NCI-H345 (cell line): Measurements from ENCODE around the gene ARID3A.
A peak's percentile ranks its signal among the peaks of the same experiment; 100 is the strongest.

Experiments used
- DNase-seq: peaks from one replicate; lab custom pipeline; 2025; lab: John Stamatoyannopoulos, UW

ARID3A gene

DNA sequence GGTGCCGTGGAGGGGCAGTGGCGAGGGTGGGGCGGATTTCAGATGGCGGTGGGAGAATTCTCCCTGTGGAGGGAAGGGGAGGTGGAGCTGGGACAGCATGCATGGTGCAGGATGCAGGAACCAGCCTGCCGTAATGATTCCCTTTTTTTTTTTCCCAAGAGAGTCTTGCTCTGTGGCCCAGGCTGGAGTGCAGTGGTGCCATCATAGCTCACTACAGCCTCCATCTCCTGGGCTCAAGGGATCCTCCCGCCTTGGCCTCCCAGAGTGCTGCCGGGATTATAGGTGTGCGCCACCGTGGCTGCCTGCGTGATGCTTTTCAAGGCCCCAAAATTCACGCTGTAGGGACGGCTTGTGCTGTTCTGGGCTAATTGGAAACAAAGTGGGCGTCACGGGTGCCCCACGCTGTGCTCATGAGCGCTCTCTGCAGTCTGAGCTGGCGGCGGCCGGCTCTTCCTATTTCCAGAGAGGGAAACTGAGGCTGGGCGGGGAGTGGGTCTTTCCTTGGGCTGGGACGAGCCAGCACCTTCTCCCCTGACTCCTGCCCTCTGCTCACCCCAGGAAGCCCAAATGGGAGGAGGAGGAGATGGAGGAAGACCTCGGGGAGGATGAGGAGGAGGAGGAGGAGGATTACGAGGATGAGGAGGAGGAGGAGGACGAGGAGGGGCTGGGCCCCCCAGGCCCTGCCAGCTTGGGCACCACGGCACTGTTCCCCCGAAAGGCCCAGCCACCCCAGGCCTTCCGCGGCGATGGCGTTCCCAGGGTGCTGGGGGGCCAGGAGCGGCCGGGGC is 6.2 kb downstream of the ARID3A start:
- DNase-seq = no peak

DNA sequence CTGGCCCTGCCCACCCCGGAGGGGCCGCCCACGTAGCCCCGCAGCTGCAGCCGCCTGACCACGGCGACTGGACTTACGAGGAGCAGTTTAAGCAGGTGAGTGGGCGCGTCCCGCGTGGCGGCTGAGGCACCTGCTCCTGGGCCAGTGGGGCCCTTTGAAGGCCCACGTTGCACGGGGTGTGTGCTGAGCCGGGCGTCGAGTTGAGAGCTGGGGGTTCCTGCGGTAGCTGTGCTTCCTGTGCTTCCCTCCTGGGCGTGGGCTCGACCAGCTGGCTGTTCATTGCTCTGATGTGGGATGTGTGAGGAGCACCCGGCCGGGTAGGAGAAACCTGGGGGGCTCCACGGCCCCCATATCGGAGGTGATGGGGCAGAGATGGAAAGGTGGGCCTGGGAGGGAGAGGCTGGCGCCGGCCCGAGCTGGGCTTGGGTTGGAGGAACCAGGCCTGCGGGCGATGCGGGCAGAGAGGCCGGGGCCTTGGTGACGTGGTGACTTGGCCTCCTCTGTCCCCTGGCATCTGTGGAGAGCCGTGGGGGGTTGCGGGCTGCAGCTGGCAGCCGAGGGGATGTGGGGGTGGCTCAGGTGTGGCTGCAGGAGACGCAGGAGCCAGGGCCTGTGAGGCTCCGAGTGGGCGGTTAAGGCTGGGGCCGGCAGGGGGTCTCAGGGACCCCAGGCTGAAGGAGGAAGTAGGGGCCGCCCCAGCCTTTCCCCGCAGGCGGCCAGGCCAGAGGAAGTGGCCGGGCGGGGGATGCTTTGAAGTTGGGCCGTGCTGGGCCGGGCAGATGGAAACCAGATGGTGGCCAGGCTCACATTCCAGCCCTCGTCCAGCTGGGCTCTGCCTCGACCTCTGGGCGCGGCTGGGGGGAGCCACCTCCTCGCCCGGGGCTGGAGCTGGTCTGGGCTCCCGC is 7.1 kb downstream of the ARID3A start:
- no peak for DNase-seq

DNA sequence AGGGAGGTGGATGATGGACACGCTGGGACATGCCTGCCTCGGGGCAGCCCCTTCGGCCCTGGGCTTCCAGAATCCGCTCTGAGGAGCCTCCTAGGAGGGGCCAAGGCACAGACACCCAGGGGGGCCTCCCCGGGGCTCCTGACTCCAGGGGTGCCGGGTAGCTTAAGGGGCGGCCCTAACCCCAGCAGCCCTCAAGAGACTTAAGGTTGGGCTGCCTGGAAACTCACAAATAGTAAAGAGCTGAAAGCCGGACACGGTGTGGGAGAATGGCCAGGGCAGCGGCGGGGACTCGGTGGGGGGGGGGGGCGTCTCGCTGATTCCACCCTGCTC is 7.7 kb downstream of the ARID3A start:
- no peak for DNase-seq

DNA sequence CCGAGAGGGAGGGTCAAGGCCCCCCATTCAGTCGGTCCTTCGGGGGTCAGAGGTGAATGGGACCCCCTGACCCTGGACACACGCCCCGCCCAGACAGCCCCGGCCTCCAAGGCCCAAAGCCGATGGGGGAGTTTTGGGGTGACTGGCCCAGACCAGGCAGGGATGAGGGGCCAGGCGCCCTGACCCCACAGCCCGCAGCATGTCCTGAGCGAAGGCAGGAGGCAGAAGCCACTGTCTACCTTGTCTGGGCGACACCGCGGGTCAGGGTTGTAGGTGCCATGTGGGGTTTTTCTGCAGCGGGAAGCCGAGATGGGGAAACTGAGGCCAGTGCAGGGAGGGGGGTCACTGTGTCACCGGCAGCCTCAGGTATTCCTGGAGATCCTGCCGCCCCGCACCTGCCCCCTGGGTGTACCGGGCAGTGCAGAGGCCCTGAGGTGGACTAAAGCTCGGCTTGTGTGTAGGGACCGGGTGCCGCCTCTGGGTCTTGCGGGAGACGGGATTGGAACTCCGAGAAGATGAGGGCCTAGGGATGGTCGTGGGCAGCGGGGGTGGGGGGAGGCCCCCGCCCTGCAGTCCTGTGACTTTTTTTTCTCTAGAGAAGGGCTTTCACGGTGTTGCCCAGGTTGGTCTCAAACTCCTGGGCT is 8.5 kb downstream of the ARID3A start:
- no peak for DNase-seq

DNA sequence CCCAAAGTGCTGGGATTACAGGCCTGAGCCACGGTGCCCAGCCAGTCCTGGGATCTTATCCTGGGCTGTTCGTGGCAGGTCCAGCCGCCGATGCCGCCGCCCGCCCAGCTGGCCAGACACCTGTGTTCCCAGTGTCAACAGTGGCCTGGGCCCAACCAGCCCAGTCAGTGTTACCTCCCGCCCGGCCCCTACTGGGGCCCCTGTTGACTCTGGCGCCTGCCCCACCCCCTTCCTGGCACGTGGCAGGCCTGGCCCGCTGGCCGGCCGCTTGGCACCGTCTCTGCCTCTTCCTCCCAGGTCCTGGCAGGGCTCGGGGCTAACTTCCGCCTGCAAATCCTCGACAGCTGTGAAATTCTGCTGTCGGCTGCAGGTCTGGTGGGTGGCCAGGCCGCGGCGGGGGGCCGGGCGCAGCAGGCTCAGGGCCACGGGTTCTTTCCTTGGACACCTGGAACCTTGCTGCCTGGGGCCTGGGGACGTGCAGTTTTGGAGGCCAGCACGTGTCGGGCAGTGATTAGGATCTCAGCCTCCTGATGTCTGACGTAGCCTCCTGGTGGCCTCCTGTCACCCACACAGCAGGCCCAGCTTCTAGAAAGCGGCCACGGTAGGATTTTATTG is 9.1 kb downstream of the ARID3A start:
- DNase-seq = no peak

DNA sequence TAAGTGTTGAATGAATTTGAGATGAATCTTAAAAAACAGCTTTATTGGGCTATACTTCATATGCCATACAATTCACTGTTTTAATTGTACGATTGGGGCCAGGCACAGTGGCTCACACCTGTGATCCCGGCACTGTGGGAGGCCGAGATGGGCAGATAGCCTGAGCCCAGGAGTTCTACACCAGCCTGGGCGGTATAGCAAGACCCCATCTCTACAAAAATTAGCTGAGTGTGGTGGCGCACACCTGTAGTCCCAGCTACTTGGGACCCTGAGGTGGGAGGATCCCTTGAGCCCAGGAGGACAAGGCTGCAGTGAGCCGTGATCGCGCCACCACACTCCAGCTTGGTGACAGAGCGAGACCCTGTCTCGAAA is 10.3 kb downstream of the ARID3A start:
- no peak for DNase-seq

DNA sequence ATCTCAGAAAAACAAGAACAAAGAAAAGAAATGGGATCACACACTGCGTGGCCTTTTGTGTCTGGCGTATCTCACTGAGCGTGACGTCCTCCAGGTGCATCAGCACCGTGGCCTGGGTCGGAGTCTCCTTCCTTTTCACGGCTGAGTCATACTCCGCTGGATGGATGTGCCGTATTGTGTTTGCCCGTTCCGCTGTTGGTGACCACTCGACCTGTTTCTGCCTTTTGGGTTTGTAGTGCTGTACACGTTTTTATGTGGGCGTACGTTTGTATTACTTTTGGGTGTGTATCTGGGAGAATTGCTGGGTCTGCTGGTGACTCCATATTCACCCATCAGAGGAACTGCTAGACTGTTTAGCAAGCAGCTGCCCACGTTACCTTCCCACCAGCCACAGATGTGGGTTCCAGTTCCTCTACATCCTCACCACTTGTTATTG is 11.4 kb downstream of the ARID3A start:
- DNase-seq = no peak

DNA sequence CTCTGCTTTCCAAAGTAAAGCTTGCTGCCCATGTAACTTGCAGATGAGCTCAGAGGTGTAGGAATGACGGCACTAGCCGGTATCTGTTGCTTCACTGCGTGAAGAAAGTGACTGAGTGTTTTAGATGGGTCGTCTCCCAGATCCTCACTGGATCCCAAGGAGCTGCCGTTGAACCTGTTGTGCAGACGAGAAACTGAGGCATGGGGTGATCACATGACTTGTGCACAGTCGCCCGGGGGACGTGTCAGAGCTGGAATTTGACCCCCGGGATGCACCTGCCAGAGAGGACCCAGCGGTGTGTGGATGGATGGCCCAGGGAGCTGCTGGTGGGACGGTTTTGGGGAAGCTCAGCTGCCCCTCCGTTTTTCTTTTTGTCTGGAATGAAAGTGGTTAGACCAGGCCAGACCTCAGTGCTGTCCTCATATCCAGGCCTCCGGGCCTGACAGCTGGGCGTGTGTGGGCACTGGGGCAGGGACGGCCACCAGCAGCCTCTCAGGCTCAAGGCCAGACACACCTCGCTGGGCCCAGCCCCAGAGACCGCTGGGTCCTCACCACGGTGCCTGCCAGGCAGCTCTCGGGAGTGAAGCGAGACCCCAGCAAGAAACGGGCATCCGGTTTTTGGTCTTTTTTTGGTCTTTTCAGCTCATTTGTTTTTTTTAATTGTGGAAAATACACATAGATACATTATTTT is 12.5 kb downstream of the ARID3A start:
- no peak for DNase-seq

DNA sequence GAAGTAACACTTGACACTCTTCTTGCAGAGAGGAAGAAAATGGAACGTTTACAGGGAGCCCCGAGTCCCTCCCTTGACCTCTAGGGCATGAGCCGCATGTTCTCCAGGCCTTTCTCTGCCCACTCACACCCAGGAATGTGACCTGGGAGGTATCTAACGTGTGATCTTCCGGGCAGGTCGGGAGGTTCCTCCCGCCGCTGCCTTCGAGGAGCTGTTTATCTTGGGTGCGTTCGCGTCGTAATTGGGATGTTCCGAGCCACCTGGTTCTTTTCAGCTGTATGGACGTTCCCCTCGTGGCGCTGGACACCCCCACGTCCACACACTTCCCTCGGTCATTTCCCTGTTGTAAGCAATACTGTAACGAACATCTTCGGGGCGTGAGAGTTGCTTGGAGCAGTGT is 13.6 kb downstream of the ARID3A start:
- DNase-seq = no peak

DNA sequence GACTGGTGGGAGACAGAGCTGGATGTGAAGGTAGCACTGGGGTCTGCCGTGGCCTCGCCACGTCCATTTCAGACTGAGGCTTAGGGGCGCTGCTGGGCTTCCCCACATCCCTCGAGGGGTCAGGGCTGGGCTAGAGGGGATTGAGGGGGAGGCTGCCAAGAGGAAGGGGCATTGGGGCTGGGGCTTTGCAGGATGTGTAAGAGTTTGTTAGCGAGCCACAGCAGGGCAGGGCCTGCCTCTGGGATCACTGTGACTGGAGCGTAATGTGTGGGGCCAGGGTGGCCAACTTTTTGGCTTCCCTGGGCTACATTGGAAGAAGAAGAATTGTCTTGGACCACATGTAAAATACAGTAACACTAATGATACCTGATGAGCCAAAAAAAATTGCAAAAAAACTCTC is 14.1 kb downstream of the ARID3A start:
- DNase-seq = no peak

DNA sequence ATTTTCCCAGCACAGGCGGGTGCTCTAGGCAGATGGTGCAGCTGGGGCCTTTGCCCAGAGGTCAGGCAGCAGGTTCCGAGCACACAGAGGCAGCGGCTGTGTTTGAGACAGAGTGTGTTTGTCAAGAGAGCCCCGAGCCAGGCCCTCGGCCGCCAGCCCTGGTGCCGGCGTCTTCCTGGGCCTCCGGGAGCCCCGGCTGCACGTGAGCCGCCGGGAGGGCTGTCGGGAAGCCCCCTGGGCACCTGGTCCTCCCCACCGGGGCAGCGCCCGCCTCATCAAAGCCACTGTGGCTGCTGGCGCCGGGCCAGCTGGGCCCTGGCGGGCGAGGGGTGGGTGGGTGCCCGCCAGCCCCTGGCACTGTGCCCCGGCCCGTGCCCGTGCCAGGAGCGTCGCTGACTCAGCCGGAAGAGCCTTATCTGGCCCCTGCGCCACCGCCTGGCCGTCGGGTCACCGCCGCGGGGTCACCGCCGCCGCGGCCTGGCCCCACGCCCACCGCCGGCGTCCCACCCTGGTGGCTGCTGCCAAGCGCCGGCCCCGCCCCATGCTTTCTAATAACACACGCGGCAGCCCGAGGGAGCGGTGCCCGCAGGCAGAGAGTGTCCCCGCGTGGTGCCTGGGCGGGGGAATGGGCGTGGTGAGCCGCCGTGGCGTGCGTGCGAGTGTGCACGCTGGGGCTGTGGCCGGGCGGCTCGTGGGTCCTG is 14.9 kb downstream of the ARID3A start:
- peak; percentile 79 for DNase-seq

DNA sequence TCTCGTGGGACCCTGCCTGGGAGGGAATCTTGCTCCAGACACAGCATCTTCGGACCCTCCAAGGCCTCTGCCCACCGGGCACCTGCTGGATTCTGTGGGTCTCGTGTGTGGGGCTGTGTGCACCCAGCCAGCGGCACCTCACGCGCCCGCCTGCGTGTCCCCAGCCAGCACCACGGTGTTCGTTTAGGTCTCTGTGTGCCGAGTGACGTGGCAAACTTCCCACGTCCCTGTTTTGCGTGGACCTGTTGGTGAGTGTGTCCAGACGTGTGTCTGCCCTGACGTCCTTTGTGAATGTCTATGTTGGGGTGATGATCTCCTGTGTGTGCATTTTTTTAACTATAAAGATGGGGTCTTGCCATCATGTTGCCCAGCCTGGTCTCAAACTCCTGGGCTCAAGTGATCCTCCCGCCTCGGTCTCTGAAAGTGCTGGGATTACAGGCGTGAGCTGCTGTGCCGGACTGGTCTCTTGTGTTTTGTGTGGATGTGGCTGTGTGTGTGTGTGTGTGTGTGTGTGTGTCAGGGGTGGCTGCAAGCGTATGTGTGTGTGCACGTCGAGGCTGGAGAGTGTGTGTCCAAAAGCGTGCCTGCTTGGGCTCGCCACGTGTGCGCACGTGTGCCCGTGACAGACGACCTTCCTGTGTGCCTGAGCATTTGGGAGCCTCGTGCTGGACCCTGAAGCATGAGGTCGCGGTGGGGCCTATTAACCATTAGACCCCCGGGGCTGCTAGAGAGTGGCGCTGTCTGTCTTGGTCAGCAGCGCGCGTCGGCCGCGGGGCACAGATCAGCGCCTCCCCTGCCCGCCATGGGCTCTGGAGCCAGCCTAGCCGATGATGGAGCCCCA is 15.7 kb downstream of the ARID3A start:
- no peak for DNase-seq

DNA sequence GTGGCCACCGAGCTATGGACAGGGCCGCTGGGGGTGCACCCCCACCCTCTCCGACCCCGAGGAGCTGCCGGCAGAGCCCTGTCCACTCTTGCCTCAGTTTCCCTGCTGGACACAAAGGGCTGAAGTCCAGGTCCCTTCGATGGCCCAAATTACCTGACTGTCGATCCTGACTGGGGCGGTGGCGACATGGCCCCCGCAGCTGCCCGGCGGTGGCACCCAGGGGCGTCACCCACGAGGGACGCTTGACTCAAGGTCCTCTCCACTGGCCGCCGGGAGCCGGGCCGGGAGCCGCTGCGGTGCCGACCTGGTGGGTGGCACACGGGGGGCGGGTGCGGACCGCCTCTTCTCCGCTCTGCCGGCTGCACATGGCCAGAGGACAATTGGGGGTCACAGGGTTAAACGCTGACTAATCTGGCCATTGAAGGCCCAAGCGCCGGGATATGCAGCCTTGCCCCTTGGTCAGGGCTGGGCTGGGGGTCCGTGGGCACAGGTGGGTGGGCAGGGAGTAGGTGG is 16.4 kb downstream of the ARID3A start:
- DNase-seq = no peak

DNA sequence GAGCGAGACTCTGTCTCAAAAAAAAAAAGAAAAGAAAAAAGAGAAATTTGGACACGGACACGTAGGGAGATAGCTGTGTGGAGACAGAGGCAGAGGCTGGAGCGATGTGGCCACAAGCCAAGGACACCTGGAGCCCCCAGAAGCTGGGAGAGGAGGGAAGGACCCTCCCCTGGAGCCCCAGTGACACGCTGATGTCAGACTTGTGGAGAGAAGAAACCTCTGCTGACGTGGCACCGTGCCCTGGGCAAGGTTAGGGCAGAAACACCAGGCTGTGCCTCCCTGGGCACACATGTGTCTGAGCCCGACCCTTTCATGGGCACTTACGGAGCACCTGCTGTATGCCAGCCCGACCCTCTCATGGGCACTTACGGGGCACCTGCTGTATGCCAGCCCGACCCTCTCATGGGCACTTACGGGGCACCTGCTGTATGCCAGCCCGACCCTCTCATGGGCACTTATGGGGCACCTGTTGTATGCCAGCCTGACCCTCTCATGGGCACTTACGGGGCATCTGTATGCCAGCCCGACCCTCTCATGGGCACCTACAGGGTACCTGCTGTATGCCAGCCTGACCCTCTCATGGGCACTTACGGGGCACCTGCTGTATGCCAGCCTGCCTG is 17.8 kb downstream of the ARID3A start:
- DNase-seq = no peak

DNA sequence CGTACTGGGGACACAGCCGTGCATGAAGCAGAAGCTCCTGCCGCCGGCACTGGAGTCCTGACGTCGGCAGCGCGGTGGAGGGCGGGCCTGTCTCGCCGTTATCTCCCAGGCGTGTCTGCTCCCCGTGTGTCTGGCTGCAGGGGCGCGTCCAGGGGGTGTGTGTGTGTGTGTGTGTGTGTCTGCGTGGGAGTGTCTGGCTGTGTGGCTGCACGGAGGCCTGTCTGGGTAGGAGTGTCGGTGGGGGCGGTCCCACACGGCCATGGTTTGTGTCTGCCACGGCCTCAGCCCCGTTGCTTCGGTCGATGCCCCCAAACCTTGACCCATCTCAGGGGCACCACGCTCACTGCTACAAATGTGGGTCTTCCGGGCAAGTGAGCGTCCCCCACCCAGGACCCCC is 18.3 kb downstream of the ARID3A start:
- no peak for DNase-seq

DNA sequence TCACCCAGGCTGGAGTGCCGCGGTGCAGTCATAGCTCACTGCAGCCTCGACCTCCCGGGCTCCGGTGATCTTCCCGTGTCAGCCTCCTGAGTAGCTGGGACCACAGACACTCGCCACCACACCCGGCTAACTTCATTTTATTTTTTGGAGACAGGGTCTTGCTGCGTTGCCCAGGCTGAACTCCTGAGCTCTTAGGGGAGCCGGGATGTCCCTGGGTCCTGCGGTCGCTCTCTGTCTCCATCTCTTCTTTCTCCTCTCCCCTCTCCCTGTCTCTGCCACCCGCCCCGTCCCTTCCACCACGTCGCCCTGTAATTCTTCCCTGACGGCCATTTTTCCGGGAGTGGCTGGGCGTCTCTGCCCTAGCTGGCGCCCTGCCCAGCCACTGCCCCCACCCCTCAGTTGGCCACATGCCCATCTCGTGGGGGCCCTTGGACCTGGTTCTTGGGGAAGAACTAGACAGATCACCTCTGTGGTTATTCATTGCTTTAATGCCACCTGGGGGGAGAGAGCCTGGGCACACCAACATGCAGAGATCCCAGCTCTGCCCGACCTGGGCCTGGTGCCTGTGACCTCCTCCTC is 18.9 kb downstream of the ARID3A start:
- DNase-seq = peak; percentile 77

DNA sequence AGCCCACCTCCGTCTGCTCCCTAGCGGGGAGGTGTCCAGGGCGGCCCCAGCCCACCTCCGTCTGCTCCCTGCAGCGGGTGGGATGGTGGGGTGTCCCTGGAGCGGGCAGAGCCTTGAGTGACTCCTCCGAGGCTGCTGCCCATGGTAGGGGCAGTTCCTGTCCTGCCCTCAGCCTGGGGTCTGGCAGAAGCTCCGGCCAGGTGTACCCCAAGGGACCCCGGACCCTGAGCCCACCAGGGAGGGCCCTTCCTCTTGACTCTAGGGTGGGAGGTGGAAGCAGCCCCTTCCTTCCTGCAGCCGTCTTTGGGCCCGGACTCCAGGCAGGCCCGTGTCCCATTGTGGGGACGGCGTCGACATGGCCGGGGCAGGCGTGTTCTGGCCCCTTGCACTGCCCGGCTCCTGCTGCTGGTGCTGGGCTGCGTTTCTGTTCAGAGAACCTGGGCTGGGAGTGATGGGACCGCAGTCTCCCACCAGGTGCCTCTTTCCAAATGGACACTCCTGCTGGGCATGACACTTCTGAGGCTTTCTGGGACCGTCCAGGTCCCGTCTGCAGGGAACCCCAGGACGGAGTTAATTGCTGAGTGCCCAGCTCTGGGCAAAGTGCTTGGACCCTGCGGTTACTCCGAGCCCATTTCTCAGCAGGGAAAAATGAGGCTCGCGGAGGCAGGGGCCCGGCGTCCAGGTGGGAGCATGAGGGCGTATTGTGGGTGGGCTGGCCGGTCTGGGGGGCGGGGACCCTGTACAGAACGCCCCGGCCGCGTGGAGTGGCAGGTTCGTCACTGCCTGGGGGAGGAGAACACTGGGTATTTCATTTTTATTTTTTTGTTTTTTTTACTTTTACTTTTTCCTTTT is 19.8 kb downstream of the ARID3A start:
- no peak for DNase-seq

DNA sequence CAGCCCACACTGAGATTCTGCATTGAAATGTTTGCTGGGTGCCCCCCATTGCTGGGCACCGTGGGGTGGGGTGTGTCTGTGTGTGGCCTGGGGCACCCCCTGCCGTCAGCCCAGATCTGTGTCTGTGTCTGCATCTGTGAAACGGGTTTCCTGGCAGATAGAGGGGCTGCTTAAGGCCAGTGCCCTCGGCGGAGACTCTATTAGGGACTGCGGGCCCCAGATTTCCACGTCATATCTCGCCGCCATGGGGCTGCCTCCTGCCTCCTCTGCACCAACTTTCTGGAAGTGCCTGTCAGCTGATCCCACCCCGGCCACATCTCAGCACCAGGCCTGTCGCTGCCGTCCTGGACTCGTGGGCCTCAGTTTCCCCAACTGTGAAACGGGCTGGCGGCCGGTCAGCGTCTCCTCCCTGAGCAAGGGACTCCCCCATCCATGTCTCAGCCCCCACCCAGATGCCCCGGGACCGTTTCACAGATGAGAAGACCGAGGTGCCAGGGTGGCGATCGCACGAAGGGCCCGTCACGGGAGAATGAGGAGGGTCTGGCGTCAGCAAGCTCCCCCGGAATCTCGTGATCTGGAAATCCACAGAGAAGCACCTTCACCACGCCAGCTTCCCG is 21.4 kb downstream of the ARID3A start:
- no peak for DNase-seq
